HFFc6 (cell line): ENCODE data around the gene NELFB. TPM values are rescaled to one million over a fixed set of nuclear protein-coding genes. Genes with fewer than 3 reads are reported as not detected.

Experiments
- DNase-seq: peaks from one replicate; pipeline ENCODE4 v3.0.0-alpha.2; 2018
- H3K27ac Mint-ChIP-seq: 2 replicates; pipeline ENCODE4 v1.8.0; 2020; ENCODE audit warnings: mild to moderate bottlenecking, mixed read lengths
- H3K27me3 Mint-ChIP-seq: 2 replicates; pipeline ENCODE4 v1.8.0; 2021; ENCODE audit warnings: mild to moderate bottlenecking, moderate library complexity, mixed read lengths; ENCODE audit not compliant: insufficient read depth
- H3K36me3 Mint-ChIP-seq: 2 replicates; pipeline ENCODE4 v1.8.0; 2021; ENCODE audit warnings: low read depth, mixed read lengths
- H3K4me1 Mint-ChIP-seq: 2 replicates; pipeline ENCODE4 v1.8.0; 2020; ENCODE audit warnings: low read depth, mixed read lengths
- H3K4me3 Mint-ChIP-seq: 2 replicates; pipeline ENCODE4 v1.8.0; 2020; ENCODE audit warnings: mild to moderate bottlenecking, moderate library complexity, mixed read lengths
- H3K9me3 Mint-ChIP-seq: 2 replicates; pipeline ENCODE4 v1.8.0; 2020; ENCODE audit warnings: mild to moderate bottlenecking, mixed read lengths
- CTCF ChIP-seq: fragments of 200-600 bp; sonication (generic); IDR thresholded peaks from 2 replicates; pipeline ENCODE4 v1.5.0; 2021; ENCODE audit warnings: antibody characterized with exemption, mild to moderate bottlenecking
- total RNA-seq, 6 experiments: library from RNA; stranded (reverse); fragmentation: NEBNext Ultra II Directional; extraction: Animal tissue kit (Norgen Biotek cat#: 25700); gene quantifications; 2 replicates in 1 of 6; 3 replicates in 5 of 6; pipeline ENCODE4 v1.2.3, GENCODE V29; 2021

The NELFB gene
- total RNA-seq, 6 experiments from 2014 or later = 48.5 to 59.9 (median 52.7) TPM

DNA sequence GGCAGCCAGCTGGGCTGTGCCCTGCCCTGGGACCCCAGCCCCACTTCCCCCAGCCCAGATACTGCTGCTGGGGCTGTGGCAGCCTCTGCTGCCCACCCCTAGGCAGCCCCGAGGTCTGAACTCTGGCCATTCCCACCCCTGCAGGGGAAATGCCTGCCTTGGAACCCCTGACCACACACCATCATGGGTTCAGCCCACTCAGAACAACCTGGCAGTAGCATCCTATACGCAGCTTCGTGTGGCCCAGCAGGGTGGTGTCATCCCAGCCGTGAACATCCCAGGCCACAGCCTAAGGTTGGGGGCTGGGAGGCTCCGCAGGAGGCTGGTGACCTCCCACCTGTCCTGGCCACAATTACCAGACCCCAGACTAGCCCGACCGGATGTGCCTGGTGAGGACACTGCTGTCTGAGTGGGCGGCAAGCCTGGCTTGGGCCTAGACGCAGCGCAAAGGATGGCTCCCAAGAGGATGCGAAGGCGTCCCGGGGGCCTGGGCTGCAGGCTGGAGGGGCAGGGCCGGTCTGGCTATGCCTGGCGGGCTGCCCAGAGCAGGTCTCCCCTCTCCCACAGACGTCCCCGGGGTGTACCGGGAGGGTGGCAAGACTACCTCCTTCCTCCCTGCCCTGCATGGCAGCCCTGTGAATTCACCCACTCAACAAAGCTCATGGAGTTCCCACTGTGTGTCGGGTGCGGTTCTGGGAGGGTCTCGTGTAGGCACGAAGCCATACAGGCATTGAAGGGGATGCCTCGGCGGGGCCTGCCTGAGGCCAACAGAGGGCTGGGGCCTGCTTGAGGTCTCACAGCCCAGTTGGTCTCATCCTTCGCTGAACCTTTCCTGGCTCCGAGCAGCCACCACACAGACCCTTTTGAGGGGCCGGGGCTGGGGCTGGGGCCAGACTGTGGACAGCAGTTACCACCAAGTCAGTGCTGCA is 25.9 kb upstream of the NELFB start:
- Mint-ChIP-seq H3K4me3 (no peak overlapping the region), H3K27me3 (no peaks in the 10 kb centered on the region), H3K27ac (no peak overlapping the region), H3K4me1 (peaks cover 7% of the 10 kb centered on the region), H3K36me3 (no peaks in the 10 kb centered on the region), H3K9me3 (no peaks in the 10 kb centered on the region)
- DNase-seq = no peak
- TF ChIP-seq CTCF = no peak

GRCh38 chr9:137229903-137230704 is 25.0 kb upstream of the NELFB start:
- H3K4me1 Mint-ChIP-seq = peaks cover 7% of the 10 kb centered on the region
- no peak for DNase-seq
- no peaks in the 10 kb centered on the region for H3K27me3 Mint-ChIP-seq
- TF ChIP-seq CTCF = no peak
- H3K9me3 Mint-ChIP-seq = no peaks in the 10 kb centered on the region
- no peak overlapping the region for H3K27ac Mint-ChIP-seq
- H3K36me3 Mint-ChIP-seq = no peaks in the 10 kb centered on the region
- no peak overlapping the region for H3K4me3 Mint-ChIP-seq

GRCh38 chr9:137230705-137231371 is 24.3 kb upstream of the NELFB start, which contains the start of gene SLC34A3:
Gene SLC34A3, plus strand, starts transcription at chr9:137230901. Its CDS starts 802 bp downstream, at chr9:137231703.
- Mint-ChIP-seq H3K27me3 (no peaks in the 10 kb centered on the region), H3K9me3 (no peaks in the 10 kb centered on the region), H3K4me1 (peaks cover 7% of the 10 kb centered on the region), H3K4me3 (no peak within 1 kb of the TSS), H3K27ac (no peak within 1 kb of the TSS), H3K36me3 (no peaks in the 10 kb centered on the region)
- no peak for DNase-seq
- no peak for TF ChIP-seq CTCF

DNA sequence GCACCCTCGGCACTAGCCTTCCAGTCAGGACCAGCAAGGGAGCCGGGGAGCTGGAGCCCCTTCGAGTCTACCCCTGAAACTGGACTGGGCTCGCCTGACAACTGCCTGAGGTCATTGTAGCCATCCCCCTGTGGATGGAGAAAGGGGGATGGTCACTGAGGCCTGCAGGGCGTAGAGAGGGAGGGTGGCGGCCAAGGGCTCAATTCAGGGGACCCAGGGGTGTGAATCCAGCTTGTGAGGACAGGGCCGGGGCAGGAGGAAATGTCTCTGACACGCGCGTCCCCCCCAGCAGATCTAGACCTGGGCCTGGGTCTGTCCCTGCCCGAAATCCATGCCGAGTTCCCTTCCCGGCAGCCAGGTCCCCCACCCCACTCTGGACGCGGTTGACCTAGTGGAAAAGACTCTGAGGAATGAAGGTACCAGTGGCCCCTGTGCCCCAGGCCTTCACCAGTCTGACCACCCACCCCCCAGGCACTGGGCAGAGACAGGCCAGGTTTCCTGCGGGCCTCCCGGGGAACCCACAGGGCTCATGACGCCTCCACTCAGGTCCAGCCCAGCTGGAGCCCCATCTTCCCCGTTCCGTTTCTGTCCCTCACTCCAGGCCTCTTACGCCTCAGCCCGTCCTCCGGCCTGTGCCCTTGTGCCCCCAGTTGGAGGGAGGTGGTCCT is 23.6 kb upstream of the NELFB start:
- Mint-ChIP-seq H3K4me3 (no peak overlapping the region), H3K27me3 (no peaks in the 10 kb centered on the region), H3K27ac (no peak overlapping the region), H3K4me1 (peaks cover 7% of the 10 kb centered on the region), H3K36me3 (no peaks in the 10 kb centered on the region), H3K9me3 (no peaks in the 10 kb centered on the region)
- DNase-seq = no peak
- no peak for TF ChIP-seq CTCF

DNA sequence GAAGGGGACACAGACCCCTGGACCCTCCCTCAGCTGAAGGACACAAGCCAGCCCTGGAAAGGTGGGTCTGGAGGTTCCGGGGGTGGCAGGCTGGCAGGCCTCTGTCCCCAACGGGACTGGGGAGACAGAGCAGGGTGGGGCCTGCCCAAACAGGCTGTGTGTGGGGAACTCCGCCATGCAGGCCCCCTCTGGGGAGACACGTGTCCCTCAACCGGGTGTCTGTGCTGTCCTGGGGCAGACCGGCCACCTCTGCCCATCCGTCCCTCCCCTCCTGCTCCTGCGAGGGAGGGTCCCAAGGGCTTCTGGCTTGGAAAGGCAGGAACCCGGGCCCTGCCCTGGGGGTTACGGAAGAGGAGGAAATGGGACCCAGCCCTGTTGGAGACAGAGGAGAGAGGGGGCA is 23.0 kb upstream of the NELFB start:
- H3K4me1 Mint-ChIP-seq = peaks cover 7% of the 10 kb centered on the region
- no peak overlapping the region for H3K27ac Mint-ChIP-seq
- TF ChIP-seq CTCF = no peak

More for the DNA sequence above, 23.0 kb upstream of the NELFB start:
- Mint-ChIP-seq H3K36me3 (no peaks in the 10 kb centered on the region), H3K4me3 (no peak overlapping the region), H3K27me3 (no peaks in the 10 kb centered on the region), H3K9me3 (no peaks in the 10 kb centered on the region)
- DNase-seq = no peak
